Aorta (tissue), 5 donors: Measurements from ENCODE around the gene NLRC3. TPM values are rescaled to one million over a fixed set of nuclear protein-coding genes. Genes with fewer than 3 reads are reported as not detected.
"Not testable (repeated sequence)": the region's sequence is repeated elsewhere in the genome, so short reads cannot be mapped to it uniquely, and the experiment has no call there.

Source experiments
- ATAC-seq: fragments of 200-7000 bp; cut with Tn5 transposase; one replicate; pipeline ENCODE4 v1.9.1; 2022; ENCODE audit warnings: moderate library complexity; ENCODE audit not compliant: low FRiP score
- DNase-seq, 2 donors: peaks; one replicate each; pipeline ENCODE4 v3.0.0-alpha.2; 2020
- H3K27ac ChIP-seq, 2 donors: one replicate each; pipeline ENCODE4 v1.5.1; 2013; ENCODE audit warnings: low read length in 2 of 2, mild to moderate bottlenecking in 2 of 2, moderate library complexity in 2 of 2, control low read depth in 1 of 2, inconsistent platforms in 1 of 2, low read depth in 1 of 2
- H3K27me3 ChIP-seq, 2 donors: one replicate each; pipeline ENCODE4 v1.6.1; 2013; ENCODE audit warnings: control low read depth in 1 of 2, low read length in 1 of 2, mild to moderate bottlenecking in 1 of 2, moderate library complexity in 1 of 2; ENCODE audit not compliant: insufficient read depth in 2 of 2, control insufficient read depth in 1 of 2
- H3K36me3 ChIP-seq, 2 donors: one replicate each; pipeline ENCODE4 v1.6.1; 2013; ENCODE audit warnings: control low read depth in 1 of 2, low read length in 1 of 2, mild to moderate bottlenecking in 1 of 2; ENCODE audit not compliant: insufficient read depth in 2 of 2, control insufficient read depth in 1 of 2
- H3K4me1 ChIP-seq, 2 donors: one replicate each; pipeline ENCODE4 v1.6.1; 2013; ENCODE audit warnings: low read length in 2 of 2, control low read depth in 1 of 2, mild to moderate bottlenecking in 1 of 2, moderate library complexity in 1 of 2; ENCODE audit not compliant: insufficient read depth in 2 of 2, control insufficient read depth in 1 of 2
- H3K4me3 ChIP-seq, 2 donors: one replicate each; pipeline ENCODE4 v1.5.1; 2013; ENCODE audit warnings: low read length in 2 of 2, control low read depth in 1 of 2, mild to moderate bottlenecking in 1 of 2
- H3K9me3 ChIP-seq: one replicate; pipeline ENCODE4 v1.6.1; 2013; ENCODE audit warnings: mild to moderate bottlenecking, low read length; ENCODE audit not compliant: control insufficient read depth
- WGBS, 2 donors: extraction: QIAGEN DNeasy Blood & Tissue Kit; methylation state at CpG; one replicate each; pipeline ENCODE4 v1.1.7; 2013; 5-methylcytosine and 5-hydroxymethylcytosine counted together
- intact Hi-C, 2 donors: fragments of 100-400 bp; cut with DNase I; formaldehyde crosslinking; loops; one replicate each; pipeline versions ENCODE4 v1.14.2 to v1.15.0; 2022
- polyA plus RNA-seq, 2 donors: library from polyadenylated mRNA; stranded (reverse); fragments of 200-250 nt; gene quantifications; one replicate each; pipeline ENCODE4 v1.2.3, GENCODE V29; 2013
- total RNA-seq, 2 donors: library from RNA; stranded (reverse); fragmentation: NEBNext Ultra II Directional; extraction: Animal tissue kit (Norgen Biotek cat#: 25700); gene quantifications; one replicate each; pipeline ENCODE4 v1.2.1, GENCODE V29; 2021
- donor health status: healthy with polysubstance abuse.
- donor health status: Bipolar disorder and iron deficiency.
- donor health status: DM: no; HTN: no; CAD: no.
- donor health status: DM: no; HTN: no; CAD: no.
- donor health status: DM: yes; HTN: yes; CAD: no.

NLRC3 gene
- total and polyA plus RNA-seq, 4 donors, result 0.38 to 2.3 (median 0.97) TPM; not detected in 1

DNA sequence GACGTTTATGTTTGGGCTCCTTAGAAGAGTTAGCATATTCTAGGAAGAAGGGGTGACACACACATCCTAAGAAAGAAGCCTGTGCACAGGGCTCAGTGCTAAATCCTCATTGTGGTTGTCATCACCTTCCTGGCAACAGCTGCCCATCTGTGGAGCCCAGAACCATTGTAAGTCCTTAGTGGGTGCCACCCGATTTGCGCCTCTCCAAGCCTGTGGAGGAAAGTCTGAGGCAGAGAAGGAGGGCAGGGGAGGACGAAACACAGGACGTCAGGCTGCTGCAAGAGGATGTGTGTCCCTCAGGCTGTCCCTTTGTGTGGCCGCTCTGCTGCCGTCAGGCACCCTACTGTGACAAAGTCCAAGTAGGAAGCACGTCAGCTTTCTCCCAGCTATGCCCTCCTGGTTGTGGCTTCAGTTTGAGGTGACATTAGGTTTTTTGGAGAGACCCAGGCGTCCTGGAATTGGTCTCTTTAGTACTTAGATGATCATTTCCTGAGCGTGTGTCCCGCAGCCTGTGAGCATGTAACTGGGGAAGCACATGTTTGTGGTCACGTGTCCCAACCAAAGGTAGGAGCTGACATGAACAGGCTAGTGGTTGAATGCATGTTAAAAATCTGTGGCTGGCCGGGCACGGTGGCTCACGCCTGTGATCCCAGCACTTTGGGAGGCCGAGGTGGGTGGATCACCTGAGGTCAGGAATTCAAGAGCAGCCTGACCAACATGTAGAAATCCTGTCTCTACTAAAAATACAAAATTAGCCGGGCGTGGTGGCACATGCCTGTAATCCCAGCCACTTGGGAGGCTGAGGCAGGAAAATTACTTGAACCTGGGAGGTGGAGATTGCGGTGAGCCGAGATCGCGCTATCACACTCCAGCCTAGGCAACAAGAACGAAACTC, 65.7 kb downstream of the NLRC3 start:
- Histone ChIP-seq H3K27ac (no peak overlapping the region), H3K4me3 (no peak overlapping the region), H3K4me1 (no peaks in the 10 kb centered on the region), H3K27me3 (no peaks in the 10 kb centered on the region), H3K36me3 (peaks cover 0 to 5% of the 10 kb centered on the region in 2 donors), H3K9me3 (no peaks in the 10 kb centered on the region)
- intact Hi-C loops, result no loop called here
- ATAC-seq (no peak), DNase-seq (peak in 1 of 2 donors; percentile 46)
- 94 to 95% methylated on average over 23 of the region's 23 CpGs for WGBS, 2 donors

DNA sequence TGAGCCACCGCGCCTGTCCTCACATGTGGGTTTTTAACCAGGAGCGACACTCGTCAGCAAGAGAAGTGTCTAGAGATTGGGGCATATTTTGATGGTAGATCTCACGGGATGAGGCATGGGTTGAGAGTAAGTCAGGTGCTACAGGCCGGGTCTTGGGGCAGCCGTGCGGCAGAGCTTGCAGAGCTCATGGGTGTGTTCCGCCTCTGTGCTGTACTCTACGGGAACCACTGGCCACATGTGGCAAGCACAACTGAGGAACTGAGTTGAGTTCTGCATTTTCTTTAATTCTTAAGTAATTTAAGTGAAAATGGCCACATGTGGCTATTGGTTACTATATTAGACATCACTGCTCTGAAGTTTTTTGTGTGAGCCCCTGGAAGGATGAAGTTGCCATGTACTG, 66.8 kb downstream of the NLRC3 start:
- H3K27ac ChIP-seq, result no peak overlapping the region
- no peaks in the 10 kb centered on the region for H3K9me3 ChIP-seq
- H3K4me1 ChIP-seq, result no peaks in the 10 kb centered on the region
- intact Hi-C loops, result no loop called here
- DNase-seq (peak in 1 of 2 donors; percentile 27), ATAC-seq (no peak)
- peaks cover 0 to 5% of the 10 kb centered on the region in 2 donors for H3K36me3 ChIP-seq
- no peaks in the 10 kb centered on the region for H3K27me3 ChIP-seq
- no peak overlapping the region for H3K4me3 ChIP-seq
- WGBS, 2 donors, result 94 to 96% methylated on average over 10 of the region's 10 CpGs

DNA sequence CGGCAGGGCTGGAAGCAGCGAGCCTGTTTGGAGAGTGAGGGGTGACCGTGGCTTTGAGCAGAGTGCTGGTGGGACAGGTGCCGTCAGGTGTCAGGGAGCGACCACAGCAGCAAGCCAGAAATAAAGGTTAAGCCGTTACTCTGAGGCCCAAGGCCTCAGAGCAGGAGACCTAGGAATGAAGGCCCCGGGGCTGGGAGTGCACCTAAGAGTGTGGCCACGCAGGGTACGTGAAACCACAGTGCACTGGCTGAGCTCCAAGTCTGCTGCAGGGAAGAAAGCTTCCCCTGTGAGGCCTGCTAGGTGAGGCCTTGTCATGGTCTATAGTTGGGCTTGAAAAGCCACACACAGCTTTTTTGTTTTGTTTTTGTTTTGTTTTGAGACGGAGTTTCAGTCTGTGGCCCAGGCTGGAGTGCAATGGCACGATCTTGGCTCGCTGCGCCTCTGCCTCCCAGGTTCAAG, 67.7 kb downstream of the NLRC3 start:
- Histone ChIP-seq H3K4me3 (no peak overlapping the region), H3K27ac (no peak overlapping the region), H3K27me3 (no peaks in the 10 kb centered on the region), H3K9me3 (no peaks in the 10 kb centered on the region), H3K36me3 (peaks cover 0 to 5% of the 10 kb centered on the region in 2 donors), H3K4me1 (no peaks in the 10 kb centered on the region)
- 90 to 93% methylated on average over 13 of the region's 13 CpGs for WGBS, 2 donors
- intact Hi-C loops, result no loop called here
- ATAC-seq (no peak), DNase-seq (no peak)

DNA sequence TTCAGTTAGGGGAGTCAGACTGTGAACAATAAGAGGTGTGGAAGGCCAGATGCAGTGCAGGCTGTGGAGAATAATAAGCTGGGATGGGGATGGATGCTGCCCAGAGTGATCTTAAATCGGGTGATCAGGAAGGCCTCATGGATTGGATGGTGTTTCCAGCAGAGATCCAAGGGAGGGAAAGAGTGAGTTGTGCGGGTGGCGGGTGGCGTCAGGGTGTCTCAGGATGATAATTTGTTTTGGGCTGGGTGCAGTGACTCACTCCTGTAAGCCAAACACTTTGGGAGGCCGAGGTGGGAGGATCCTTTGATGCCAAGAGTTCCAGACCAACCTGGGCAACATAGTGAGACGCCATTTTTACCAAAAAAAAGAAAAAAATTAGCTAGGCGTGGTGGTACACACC, 68.5 kb downstream of the NLRC3 start:
- peaks cover 0 to 2% of the 10 kb centered on the region in 2 donors for H3K36me3 ChIP-seq

DNA sequence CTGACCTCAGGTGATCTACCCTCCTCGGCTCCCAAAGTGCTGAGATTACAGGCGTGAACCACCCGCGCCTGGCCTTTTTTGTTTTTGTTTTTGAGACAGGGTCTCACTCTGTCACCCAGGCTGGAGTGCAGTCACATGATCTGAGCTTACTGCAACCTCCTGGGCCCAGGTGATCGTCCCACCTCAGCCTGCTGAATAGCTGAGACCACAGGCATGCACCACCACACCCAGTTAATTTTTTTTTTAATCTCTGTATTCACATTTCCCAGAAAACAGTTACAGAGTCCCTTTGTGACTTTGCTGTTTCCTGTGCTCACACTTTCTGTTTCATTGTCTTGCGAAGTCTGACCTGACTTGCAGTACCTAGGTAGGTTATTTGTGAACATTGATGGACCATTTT, 73.7 kb downstream of the NLRC3 start:
- no peak overlapping the region for H3K27ac ChIP-seq
- 87 to 88% methylated on average over 6 of the region's 6 CpGs for WGBS, 2 donors
- peak in 1 of 2 donors; percentile 12 for DNase-seq
- no peaks in the 10 kb centered on the region for H3K4me1 ChIP-seq
- no peaks in the 10 kb centered on the region for H3K36me3 ChIP-seq
- no peak overlapping the region for H3K4me3 ChIP-seq
- intact Hi-C loops, result loop anchor here in 1 of 2 donors (5.0 kb wide), 1 partner anchor 46 kb away; no protein-coding TSS in a partner anchor
- no peak for ATAC-seq
- no peaks in the 10 kb centered on the region for H3K9me3 ChIP-seq
- no peaks in the 10 kb centered on the region for H3K27me3 ChIP-seq

More for the DNA sequence above, 68.5 kb downstream of the NLRC3 start:
- H3K27ac ChIP-seq, result no peak overlapping the region
- DNase-seq (peak in 1 of 2 donors; percentile 27), ATAC-seq (no peak)
- no peak overlapping the region for H3K4me3 ChIP-seq
- H3K4me1 ChIP-seq, result no peaks in the 10 kb centered on the region
- H3K9me3 ChIP-seq, result no peaks in the 10 kb centered on the region
- intact Hi-C loops, result no loop called here
- WGBS, 2 donors, result 94 to 96% methylated on average over 7 of the region's 7 CpGs
- no peaks in the 10 kb centered on the region for H3K27me3 ChIP-seq

DNA sequence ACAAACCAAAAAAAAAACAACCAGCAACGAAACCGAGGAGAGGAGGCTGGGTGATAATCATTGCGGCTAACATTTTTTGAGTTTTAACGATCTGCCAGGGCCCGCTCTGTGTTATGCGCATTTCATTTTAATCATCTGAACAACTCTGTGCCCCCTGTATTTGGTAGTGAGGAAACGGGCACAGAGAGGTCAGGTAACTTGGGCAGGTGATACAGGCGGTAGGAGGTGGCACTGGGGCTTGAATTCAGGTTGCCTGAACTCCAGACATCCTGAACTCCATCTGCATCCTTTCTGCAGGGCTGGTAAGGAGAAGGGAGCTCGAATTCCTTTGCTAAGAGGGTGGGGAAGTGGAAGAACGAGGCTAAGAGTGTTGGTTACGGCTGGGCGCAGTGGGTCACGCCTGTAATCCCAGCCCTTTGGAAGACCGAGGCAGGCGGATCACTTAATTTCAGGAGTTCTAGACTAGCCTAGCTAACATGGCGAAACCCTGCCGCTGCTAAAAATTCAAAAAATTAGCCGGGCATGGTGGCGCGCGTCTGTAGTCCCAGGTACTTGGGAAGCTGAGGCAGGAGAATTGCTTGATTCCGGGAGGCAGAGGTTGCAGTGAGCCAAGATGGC, 75.3 kb downstream of the NLRC3 start:
- H3K4me3 ChIP-seq, result peak overlapping the region in 1 of 2 donors; percentile 77
- H3K36me3 ChIP-seq, result no peaks in the 10 kb centered on the region
- WGBS, 2 donors, result 76 to 85% methylated on average over 22 of the region's 22 CpGs
- intact Hi-C loops, result loop anchor here in 1 of 2 donors (5.0 kb wide), 1 partner anchor 45 kb away; no protein-coding TSS in a partner anchor
- H3K9me3 ChIP-seq, result no peaks in the 10 kb centered on the region
- ATAC-seq, result no peak
- peak; percentile 29 to 56 for DNase-seq
- no peaks in the 10 kb centered on the region for H3K4me1 ChIP-seq
- no peaks in the 10 kb centered on the region for H3K27me3 ChIP-seq
- no peak overlapping the region for H3K27ac ChIP-seq

DNA sequence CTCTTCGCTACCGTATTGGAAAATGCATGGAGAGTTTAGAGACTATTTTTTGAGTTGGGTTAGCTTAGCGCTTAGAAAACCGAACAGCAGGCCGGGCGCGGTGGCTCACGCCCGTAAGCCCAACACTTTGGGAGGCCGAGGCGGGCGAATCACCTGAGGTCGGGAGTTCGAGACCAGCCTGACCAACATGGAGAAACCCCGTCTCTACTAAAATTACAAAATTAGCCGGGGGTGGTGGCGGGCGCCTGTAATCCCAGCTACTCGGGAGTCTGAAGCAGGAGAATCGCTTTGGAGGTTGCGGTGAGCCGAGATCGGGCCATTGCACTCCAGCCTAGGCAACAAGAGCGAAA, 75.8 kb downstream of the NLRC3 start:
- H3K4me1 ChIP-seq, ATAC-seq, H3K36me3 ChIP-seq, H3K27ac ChIP-seq, H3K27me3 ChIP-seq, H3K9me3 ChIP-seq: not testable (repeated sequence)
- peak overlapping the region in 1 of 2 donors; percentile 77 for H3K4me3 ChIP-seq
- WGBS, 2 donors, result 14 to 19% methylated on average over 24 of the region's 24 CpGs
- DNase-seq, result peak; percentile 42 to 55
- intact Hi-C loops, result loop anchor here in 1 of 2 donors (5.0 kb wide), 1 partner anchor 44 kb away; no protein-coding TSS in a partner anchor

DNA sequence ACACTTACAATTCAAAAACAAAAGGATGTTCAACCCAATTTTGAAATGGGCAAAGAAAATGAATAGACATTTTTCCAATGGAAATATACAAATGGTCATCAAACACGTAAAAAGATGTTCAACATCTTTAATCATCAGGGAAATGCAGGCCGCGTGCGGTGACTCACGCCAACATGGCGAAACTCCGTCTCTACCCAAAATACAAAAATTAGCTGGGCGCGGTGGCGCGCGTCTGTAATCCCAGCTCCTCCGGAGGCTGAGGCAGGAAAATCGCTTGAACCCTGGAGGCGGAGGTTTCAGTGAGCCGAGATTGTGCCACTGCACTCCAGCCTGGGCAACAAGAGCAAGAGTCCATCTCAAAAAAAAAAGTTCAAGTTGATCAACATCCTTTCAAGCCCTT, 78.2 kb downstream of the NLRC3 start:
- DNase-seq, result peak; percentile 30 to 75
- Histone ChIP-seq H3K9me3 (no peaks in the 10 kb centered on the region), H3K4me3 (no peak overlapping the region), H3K4me1 (no peaks in the 10 kb centered on the region), H3K27ac (no peak overlapping the region), H3K36me3 (no peaks in the 10 kb centered on the region), H3K27me3 (no peaks in the 10 kb centered on the region)
- intact Hi-C loops, result no loop called here
- WGBS, 2 donors, result 98% methylated on average over 16 of the region's 16 CpGs
- no peak for ATAC-seq
